ENCODE data around the gene CBLIF.

DNA sequence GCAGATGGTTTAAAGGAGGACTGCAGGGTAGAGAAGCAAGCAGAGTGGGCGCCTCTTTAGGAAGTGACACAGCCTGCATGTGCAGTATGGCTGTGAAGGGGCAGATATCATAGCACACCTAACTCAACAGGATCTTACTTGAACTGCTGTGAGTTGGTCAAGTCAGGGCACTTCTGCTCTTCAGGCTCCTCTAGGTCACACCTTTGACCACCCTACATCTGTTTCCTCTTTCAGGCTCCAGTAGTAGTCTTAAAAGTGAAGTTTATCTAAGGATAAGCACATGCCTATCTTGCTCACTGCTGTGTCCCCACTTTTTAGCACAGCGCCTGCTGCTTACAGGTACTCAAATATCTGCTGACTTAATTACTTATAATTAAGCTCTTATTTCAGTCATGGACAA, 41.2 kb downstream of the CBLIF start:
- TF ChIP-seq CTBP1 (IDR thresholded peaks at IDR 0.05; ENCODE audit: borderline replicate concordance) (no peak), FOXM1 (IDR thresholded peaks at IDR 0.05; ENCODE audit: borderline replicate concordance) (no peak)

Measured in HEK293T (cell line).